ENCODE data around the gene LMX1A.

LMX1A gene

DNA sequence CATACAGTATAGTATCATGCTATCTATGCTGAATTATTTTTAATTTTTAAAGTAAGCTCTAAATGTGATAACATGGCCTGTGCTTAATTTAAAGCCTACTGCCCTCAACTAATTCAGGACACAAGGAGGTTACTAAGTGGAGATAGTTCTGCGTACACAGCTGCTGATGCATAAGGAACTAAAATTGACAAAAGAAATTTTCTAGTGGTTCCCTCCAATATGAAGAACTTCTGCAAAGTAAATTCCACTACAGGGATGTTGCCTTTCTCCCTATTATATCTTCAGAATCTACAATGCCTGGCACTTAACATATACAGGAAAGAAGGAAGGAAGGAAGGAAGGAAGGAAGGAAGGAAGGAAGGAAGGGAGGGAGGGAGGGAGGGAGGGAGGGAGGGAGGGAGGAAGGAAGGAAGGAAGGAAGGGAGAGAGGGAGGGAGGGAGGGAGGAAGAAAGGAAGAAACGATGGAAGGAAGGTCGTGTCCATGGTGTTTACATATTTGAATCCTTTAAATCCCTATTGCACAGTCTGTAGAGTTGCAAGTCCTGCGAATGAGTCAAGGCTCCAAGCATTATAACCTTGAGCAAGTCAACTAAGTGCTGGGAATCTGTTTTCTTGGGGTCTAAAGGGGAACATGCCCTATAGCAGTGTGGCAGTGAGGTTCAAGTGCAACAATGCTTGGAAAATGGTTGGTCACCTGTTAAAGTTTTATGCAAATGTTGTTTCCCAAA is 171.2 kb downstream of the LMX1A start:
- TF ChIP-seq, protein P1, sequence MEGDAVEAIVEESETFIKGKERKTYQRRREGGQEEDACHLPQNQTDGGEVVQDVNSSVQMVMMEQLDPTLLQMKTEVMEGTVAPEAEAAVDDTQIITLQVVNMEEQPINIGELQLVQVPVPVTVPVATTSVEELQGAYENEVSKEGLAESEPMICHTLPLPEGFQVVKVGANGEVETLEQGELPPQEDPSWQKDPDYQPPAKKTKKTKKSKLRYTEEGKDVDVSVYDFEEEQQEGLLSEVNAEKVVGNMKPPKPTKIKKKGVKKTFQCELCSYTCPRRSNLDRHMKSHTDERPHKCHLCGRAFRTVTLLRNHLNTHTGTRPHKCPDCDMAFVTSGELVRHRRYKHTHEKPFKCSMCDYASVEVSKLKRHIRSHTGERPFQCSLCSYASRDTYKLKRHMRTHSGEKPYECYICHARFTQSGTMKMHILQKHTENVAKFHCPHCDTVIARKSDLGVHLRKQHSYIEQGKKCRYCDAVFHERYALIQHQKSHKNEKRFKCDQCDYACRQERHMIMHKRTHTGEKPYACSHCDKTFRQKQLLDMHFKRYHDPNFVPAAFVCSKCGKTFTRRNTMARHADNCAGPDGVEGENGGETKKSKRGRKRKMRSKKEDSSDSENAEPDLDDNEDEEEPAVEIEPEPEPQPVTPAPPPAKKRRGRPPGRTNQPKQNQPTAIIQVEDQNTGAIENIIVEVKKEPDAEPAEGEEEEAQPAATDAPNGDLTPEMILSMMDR (IDR thresholded peaks at IDR 0.05): no peak
- H3K9me3 Mint-ChIP-seq: peaks cover 20% of the 10 kb centered on the region
- H3K36me3 Mint-ChIP-seq (ENCODE audit: low read depth): peaks cover 7% of the 10 kb centered on the region
- DNase-seq: no peak
- H3K4me1 Mint-ChIP-seq: no peaks in the 10 kb centered on the region
- no peak overlapping the region for H3K4me3 Mint-ChIP-seq
- peaks cover 10% of the 10 kb centered on the region for H3K27me3 Mint-ChIP-seq (ENCODE audit: low read depth, poor library complexity)
- H3K27ac Mint-ChIP-seq: no peak overlapping the region

DNA sequence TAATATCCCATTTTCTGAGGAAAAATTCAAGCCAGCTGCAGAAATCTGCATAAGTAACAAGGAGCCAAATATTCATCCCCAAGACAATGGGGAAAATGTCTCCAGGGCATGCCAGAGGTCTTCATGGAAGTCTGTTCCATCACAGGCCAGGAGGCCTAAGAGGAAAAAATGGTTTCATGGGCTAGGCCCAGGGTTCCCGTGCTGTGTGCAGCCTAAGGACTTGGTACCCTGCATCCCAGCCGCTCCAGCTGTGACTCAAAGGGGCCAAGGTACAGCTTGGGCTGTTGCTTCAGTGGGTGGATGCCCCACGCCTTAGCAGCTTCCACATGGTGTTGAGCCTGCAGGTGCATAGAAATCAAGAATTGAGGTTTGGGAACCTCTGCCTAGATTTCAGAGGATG is 173.5 kb downstream of the LMX1A start:
- Mint-ChIP-seq H3K4me3 (no peak overlapping the region), H3K9me3 (peaks cover 20% of the 10 kb centered on the region), H3K36me3 (ENCODE audit: low read depth) (peaks cover 7% of the 10 kb centered on the region), H3K27ac (no peak overlapping the region), H3K4me1 (no peaks in the 10 kb centered on the region), H3K27me3 (ENCODE audit: low read depth, poor library complexity) (peaks cover 15% of the 10 kb centered on the region)
- TF ChIP-seq, protein P1 (IDR thresholded peaks at IDR 0.05): no peak
- DNase-seq: no peak

DNA sequence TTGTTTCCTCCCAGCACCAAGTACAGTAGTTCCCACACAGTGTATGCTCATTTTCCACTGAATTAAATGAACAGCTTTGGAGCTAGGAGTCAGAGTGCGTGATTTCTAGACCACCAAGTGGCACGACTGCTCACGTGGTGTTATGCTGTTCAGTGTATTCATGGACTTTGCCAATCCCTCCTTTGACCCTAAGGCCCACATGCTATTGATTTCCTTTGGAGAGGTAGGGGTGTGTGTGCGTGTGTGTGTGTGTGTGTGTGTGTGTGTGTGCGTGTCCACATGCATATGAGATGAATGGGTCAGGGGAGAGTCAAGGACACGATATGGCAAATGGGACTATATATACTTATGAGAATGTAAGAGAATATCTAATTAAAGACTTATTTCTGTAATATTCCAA is 177.2 kb downstream of the LMX1A start:
- H3K36me3 Mint-ChIP-seq (ENCODE audit: low read depth): peaks cover 7% of the 10 kb centered on the region
- peaks cover 3% of the 10 kb centered on the region for H3K4me1 Mint-ChIP-seq
- TF ChIP-seq, protein P1 (IDR thresholded peaks at IDR 0.05): no peak
- no peak overlapping the region for H3K4me3 Mint-ChIP-seq
- no peak for DNase-seq
- peaks cover 13% of the 10 kb centered on the region for H3K27me3 Mint-ChIP-seq (ENCODE audit: low read depth, poor library complexity)
- peaks cover 20% of the 10 kb centered on the region for H3K9me3 Mint-ChIP-seq
- H3K27ac Mint-ChIP-seq: no peak overlapping the region

DNA sequence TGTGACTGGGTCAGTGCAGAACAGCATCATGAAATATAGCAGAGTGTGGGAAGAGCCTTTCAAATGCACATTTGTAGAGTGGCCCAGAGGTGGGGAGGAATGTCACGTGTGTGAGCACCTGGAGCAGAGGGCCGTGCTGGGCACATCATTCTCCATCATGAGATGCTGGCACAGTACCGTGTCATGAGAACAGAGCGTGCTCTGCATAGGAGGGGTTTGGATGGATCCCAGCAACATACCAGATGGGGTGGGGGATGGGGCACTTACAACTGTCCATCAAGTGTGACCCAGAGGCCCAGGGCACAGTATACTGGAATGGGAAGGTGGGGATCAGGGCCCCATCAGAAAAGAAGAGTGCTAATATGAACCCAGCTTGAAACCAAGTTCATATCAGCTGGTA is 182.0 kb downstream of the LMX1A start:
- Mint-ChIP-seq H3K4me3 (no peak overlapping the region), H3K36me3 (ENCODE audit: low read depth) (no peaks in the 10 kb centered on the region), H3K4me1 (peaks cover 10% of the 10 kb centered on the region), H3K27me3 (ENCODE audit: low read depth, poor library complexity) (peaks cover 21% of the 10 kb centered on the region), H3K27ac (no peak overlapping the region), H3K9me3 (no peaks in the 10 kb centered on the region)
- no peak for DNase-seq
- TF ChIP-seq, protein P1 (IDR thresholded peaks at IDR 0.05): no peak

DNA sequence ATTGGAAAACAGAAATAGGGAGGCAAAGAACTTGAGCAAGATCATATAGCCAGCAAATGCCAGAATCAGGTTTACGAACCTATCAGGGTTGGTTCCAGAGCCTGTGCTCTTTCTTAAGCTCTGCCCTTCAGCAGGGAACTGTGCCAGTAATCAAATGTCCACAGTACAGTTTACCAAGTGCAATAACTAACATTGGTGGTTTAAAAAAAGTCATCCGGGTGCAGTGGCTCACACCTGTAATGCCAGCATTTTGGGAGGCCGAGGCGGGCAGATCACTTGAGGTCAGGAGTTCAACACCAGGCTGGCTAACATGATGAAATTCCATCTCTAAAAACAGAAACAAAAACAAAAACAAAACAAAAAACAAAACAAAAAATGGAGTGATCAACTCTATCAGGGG is 182.7 kb downstream of the LMX1A start:
- Mint-ChIP-seq H3K9me3 (no peaks in the 10 kb centered on the region), H3K4me3 (no peak overlapping the region), H3K27ac (no peak overlapping the region), H3K4me1 (peaks cover 16% of the 10 kb centered on the region), H3K27me3 (ENCODE audit: low read depth, poor library complexity) (peaks cover 18% of the 10 kb centered on the region), H3K36me3 (ENCODE audit: low read depth) (no peaks in the 10 kb centered on the region)
- no peak for DNase-seq
- TF ChIP-seq, protein P1 (IDR thresholded peaks at IDR 0.05): no peak

DNA sequence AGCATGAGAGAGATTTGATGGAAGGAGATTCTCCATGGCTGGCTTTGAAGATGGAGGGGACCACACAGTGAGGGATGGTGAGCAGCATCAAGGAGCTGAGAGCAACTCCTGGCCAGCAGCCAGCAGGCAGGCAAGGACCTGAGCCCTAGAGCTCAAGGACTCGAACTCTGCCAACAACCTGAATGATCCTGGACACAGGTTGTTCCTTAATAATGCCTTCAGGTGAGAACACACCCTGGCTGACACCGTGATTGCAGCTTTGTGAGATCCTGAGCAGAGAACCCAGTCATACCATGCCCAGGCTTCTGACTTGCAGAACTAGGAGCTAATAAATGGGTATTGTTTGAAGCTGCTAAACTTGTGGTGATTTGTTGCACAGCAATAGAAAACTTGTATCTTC is 183.1 kb downstream of the LMX1A start:
- no peak for DNase-seq
- Mint-ChIP-seq H3K36me3 (ENCODE audit: low read depth) (no peaks in the 10 kb centered on the region), H3K27ac (no peak overlapping the region), H3K27me3 (ENCODE audit: low read depth, poor library complexity) (peaks cover 18% of the 10 kb centered on the region), H3K4me1 (peaks cover 20% of the 10 kb centered on the region), H3K4me3 (no peak overlapping the region), H3K9me3 (no peaks in the 10 kb centered on the region)
- TF ChIP-seq, protein P1 (IDR thresholded peaks at IDR 0.05): no peak

Data from nephron progenitor cell (in vitro differentiated cells).